GM12878 (cell line): ENCODE data around the gene STBD1. TPM values are rescaled to one million over a fixed set of nuclear protein-coding genes. Genes with fewer than 3 reads are reported as not detected.

ENCODE experiments used
- ATAC-seq: fragments of 200-7000 bp; cut with Tn5 transposase; 3 replicates; pipeline ENCODE4 v1.9.1; 2020; ENCODE audit warnings: mild to moderate bottlenecking, moderate library complexity
- BruUV-seq: library from RNA; stranded (reverse); fragments of 400-500 nt; replicated peaks from 2 replicates; lab custom pipeline; 2021; lab: Mats Ljungman, UMichigan
- CTCF ChIA-PET: fragments of 300-600 bp; sonication (Branson Sonifier 250); formaldehyde crosslinking; extraction: SDS; loops from one replicate; lab custom pipeline; 2021; ENCODE audit warnings: inconsistent platforms; lab: Yijun Ruan, JAX
- POLR2A ChIA-PET: fragments of 350-600 bp; formaldehyde crosslinking; extraction: SDS; loops from one replicate; lab custom pipeline; 2021; ENCODE audit warnings: inconsistent platforms; lab: Charles Lee
- RAD21 ChIA-PET: fragments of 300-600 bp; sonication (Branson Sonifier 250); formaldehyde crosslinking; loops from one replicate; lab custom pipeline; 2023; ENCODE audit warnings: antibody characterized with exemption; ENCODE audit not compliant: unreplicated experiment; lab: Charles Lee
- SMC1A ChIA-PET: fragments of 300-600 bp; sonication (Branson Sonifier 250); formaldehyde crosslinking; loops from one replicate; lab custom pipeline; 2023; ENCODE audit not compliant: unreplicated experiment, uncharacterized antibody; lab: Charles Lee
- DNase-seq: peaks from one replicate; pipeline ENCODE4 v3.0.0-alpha.2; 2011; ENCODE audit warnings: low read depth, low spot score
- FAIRE-seq: peaks from 3 replicates; lab custom pipeline; 2011; peaks lifted over from hg19 to GRCh38; lab: Jason Lieb, UNC
- H2AFZ ChIP-seq: 2 replicates; pipeline ENCODE4 v1.6.0; 2011; ENCODE audit warnings: low read depth, low read length, control low read depth; ENCODE audit not compliant: control insufficient read depth
- H3K27ac ChIP-seq: 2 replicates; pipeline ENCODE4 v1.5.1; 2011; ENCODE audit warnings: control low read depth; ENCODE audit not compliant: control insufficient read depth, insufficient read depth
- H3K27me3 ChIP-seq, 2 experiments: replicated peaks in 1 of 2; 2 replicates each; pipeline versions ENCODE4 v1.6.0 to v1.6.1; 2011; ENCODE audit warnings: low read length in 1 of 2; ENCODE audit not compliant: control insufficient read depth in 2 of 2, insufficient read depth in 2 of 2
- H3K36me3 ChIP-seq, 2 experiments: 2 replicates each; pipeline ENCODE4 v1.5.1; 2011; ENCODE audit warnings: low read length in 1 of 2; ENCODE audit not compliant: control insufficient read depth in 2 of 2, insufficient read depth in 2 of 2
- H3K4me1 ChIP-seq: 2 replicates; pipeline ENCODE4 v1.6.1; 2011; ENCODE audit warnings: mild to moderate bottlenecking, low read length, moderate library complexity, mixed read lengths; ENCODE audit not compliant: control insufficient read depth, insufficient read depth
- H3K4me2 ChIP-seq: 2 replicates; pipeline ENCODE4 v1.6.0; 2011; ENCODE audit warnings: control low read depth; ENCODE audit not compliant: control insufficient read depth, insufficient read depth
- H3K4me3 ChIP-seq: fragments of 200-600 bp; sonication (generic); 2 replicates; pipeline ENCODE4 v1.5.1; 2016
- H3K79me2 ChIP-seq: 2 replicates; pipeline ENCODE4 v1.6.0; 2011; ENCODE audit warnings: low read length; ENCODE audit not compliant: control insufficient read depth, insufficient read depth
- H3K9ac ChIP-seq: 2 replicates; pipeline ENCODE4 v1.8.0; 2011; ENCODE audit warnings: low read length, control low read depth, mixed read lengths; ENCODE audit not compliant: control insufficient read depth, insufficient read depth
- H3K9me3 ChIP-seq: replicated peaks from 3 replicates; pipeline ENCODE4 v1.5.1; 2011; ENCODE audit warnings: mild to moderate bottlenecking, low read length; ENCODE audit not compliant: control insufficient read depth, insufficient read depth
- H4K20me1 ChIP-seq: 2 replicates; pipeline ENCODE4 v1.6.0; 2011; ENCODE audit not compliant: control insufficient read depth, insufficient read depth
- ATF3 ChIP-seq: IDR thresholded peaks from 2 replicates; pipeline ENCODE4 v1.6.1; 2011; ENCODE audit warnings: low read depth, mild to moderate bottlenecking, low read length, moderate library complexity, borderline replicate concordance; ENCODE audit errors: extremely low read depth
- DPF2 ChIP-seq: fragments of 450-650 bp; IDR thresholded peaks from 2 replicates; pipeline ENCODE4 v1.6.1; 2017; ENCODE audit warnings: mild to moderate bottlenecking
- EGR1 ChIP-seq, 2 experiments: IDR thresholded peaks; 1 replicate in 1 of 2; 2 replicates in 1 of 2; pipeline ENCODE4 v1.6.1; 2011 to 2012; ENCODE audit warnings: low read depth in 2 of 2, low read length in 2 of 2, borderline replicate concordance in 1 of 2, mild to moderate bottlenecking in 1 of 2, moderate library complexity in 1 of 2
- ESRRA ChIP-seq: IDR thresholded peaks from 2 replicates; pipeline ENCODE4 v1.6.1; 2012; ENCODE audit warnings: mild to moderate bottlenecking, low read length, improper control_type of control experiment
- EZH2 ChIP-seq: IDR thresholded peaks from 2 replicates; pipeline ENCODE4 v1.6.1; 2012; ENCODE audit warnings: low read depth, mild to moderate bottlenecking, control low read depth, inconsistent platforms, low read length, borderline replicate concordance; ENCODE audit not compliant: control insufficient read depth
- MEF2A ChIP-seq: IDR thresholded peaks from 2 replicates; pipeline ENCODE4 v1.6.1; 2011; ENCODE audit warnings: low read depth, mild to moderate bottlenecking, low read length, moderate library complexity; ENCODE audit not compliant: insufficient read depth
- MTA2 ChIP-seq: fragments of 450-650 bp; IDR thresholded peaks from 2 replicates; pipeline ENCODE4 v1.6.1; 2016; ENCODE audit warnings: low read depth, mild to moderate bottlenecking, moderate library complexity
- MTA3 ChIP-seq: IDR thresholded peaks from 2 replicates; pipeline ENCODE4 v1.6.1; 2012; ENCODE audit warnings: low read length, inconsistent platforms, borderline replicate concordance
- NBN ChIP-seq: fragments of 450-650 bp; IDR thresholded peaks from 2 replicates; pipeline ENCODE4 v1.6.1; 2016
- PKNOX1 ChIP-seq: fragments of 450-650 bp; IDR thresholded peaks from 2 replicates; pipeline ENCODE4 v1.6.1; 2016; ENCODE audit warnings: mild to moderate bottlenecking
- SRF ChIP-seq, 2 experiments: IDR thresholded peaks; 2 replicates each; pipeline ENCODE4 v1.6.1; 2011; ENCODE audit warnings: low read depth in 2 of 2, low read length in 2 of 2, mild to moderate bottlenecking in 1 of 2, moderate library complexity in 1 of 2
- TARDBP ChIP-seq: IDR thresholded peaks from 2 replicates; pipeline ENCODE4 v1.6.1; 2016; ENCODE audit warnings: borderline replicate concordance
- ZBTB11 ChIP-seq: fragments of 450-650 bp; formaldehyde crosslinking; IDR thresholded peaks from 2 replicates; pipeline ENCODE4 v1.5.0; 2022; ENCODE audit warnings: mild to moderate bottlenecking, missing genetic modification characterization
- ZNF24 ChIP-seq: fragments of 450-650 bp; IDR thresholded peaks from 2 replicates; pipeline ENCODE4 v1.6.1; 2017; ENCODE audit warnings: antibody characterized with exemption, mild to moderate bottlenecking
- WGBS: methylation state at CpG from one replicate; pipeline ENCODE4 v1.1.6; 2016; ENCODE audit warnings: low lambda C conversion rate; ENCODE audit not compliant: insufficient replicate concordance, insufficient coverage; ENCODE audit errors: missing lambda C conversion rate; 5-methylcytosine and 5-hydroxymethylcytosine counted together
- in situ Hi-C: fragments of 300-500 bp; cut with MboI; formaldehyde crosslinking; loops from 9 replicates; pipeline ENCODE4 v1.14.3; 2018; ENCODE audit warnings: mixed read lengths
- intact Hi-C: fragments of 100-400 bp; cut with micrococcal nuclease; formaldehyde crosslinking; loops from one replicate; pipeline ENCODE4 v1.14.2; 2022; ENCODE audit not compliant: unreplicated experiment
- polyA plus RNA-seq, 11 experiments: library from polyadenylated mRNA; depleted of rRNA in 4 of 11; unstranded in 6 of 11; stranded (reverse) in 5 of 11; fragments of >200 nt; fragmentation: Nextera tagmentation in 4 of 11; fragmentation: Illumina TruSeq in 1 of 11; extraction: Ambion mirVana in 4 of 11; extraction: Trizol in 1 of 11; gene quantifications; 1 replicate in 1 of 11; 2 replicates in 10 of 11; pipeline versions ENCODE4 v1.2.1 to v1.2.3, GENCODE V29; 2011 to 2016; ENCODE audit warnings: inconsistent platforms in 2 of 11, missing spikeins in 2 of 11, low read depth in 1 of 11
- total RNA-seq, 4 experiments: library from RNA; depleted of rRNA in 3 of 4; stranded (reverse); fragments of >200 nt in 3 of 4; fragmentation: Illumina TruSeq in 1 of 4; extraction: Trizol in 1 of 4; gene quantifications; 2 replicates each; pipeline versions ENCODE4 v1.2.1 to v1.2.3, GENCODE V29; 2013 to 2021

Gene STBD1
- total and polyA plus RNA-seq, 10 of the 15 experiments (the other 5 are each of a cell fraction or from before 2014, with no cell fraction given): 0.04 to 0.10 (median 0.05) TPM; not detected in 7

- DNase-seq (no peak), ATAC-seq (no peak), FAIRE-seq (no peak)
- Histone ChIP-seq H3K27me3 (no peaks in the 10 kb centered on the region), H3K79me2 (no peaks in the 10 kb centered on the region), H4K20me1 (no peaks in the 10 kb centered on the region), H3K27ac (no peak overlapping the region), H3K9me3 (no peaks in the 10 kb centered on the region; the same call in 1 of the 3 replicates), H3K4me3 (no peak overlapping the region), H3K9ac (no peak overlapping the region), H3K4me2 (no peak overlapping the region), H3K36me3 (no peaks in the 10 kb centered on the region), H3K4me1 (no peaks in the 10 kb centered on the region), H2AFZ (no peak overlapping the region)
- TF ChIP-seq EZH2: no peak
- no peak for TF ChIP-seq ZBTB11 (CRISPR knock-in tag)
- TF ChIP-seq MEF2A: no peak
- TF ChIP-seq ZNF24: no peak
- TF ChIP-seq MTA2: no peak
- TF ChIP-seq SRF (IDR thresholded peaks at IDR 0.05; ENCODE audit: low read depth in 2 of 2, low read length in 2 of 2): no peak
- TF ChIP-seq DPF2: no peak
- TF ChIP-seq ESRRA: no peak
- TF ChIP-seq TARDBP: no peak
- no peak for TF ChIP-seq EGR1 (IDR thresholded peaks at IDR 0.05; ENCODE audit: borderline replicate concordance in 1 of 2, low read depth in 2 of 2, low read length in 2 of 2)
- TF ChIP-seq PKNOX1: no peak
- no peak for TF ChIP-seq NBN
- no peak for TF ChIP-seq MTA3
- no peak for TF ChIP-seq ATF3
- POLR2A ChIA-PET: no interaction called here
- intact Hi-C loops (no loop called here), in situ Hi-C loops (no loop called here)
- RAD21 ChIA-PET: no interaction called here
- SMC1A ChIA-PET: interaction anchor here (0.9 kb wide), 1 partner anchor 9 kb away, joined by 4 read pairs; no protein-coding TSS in a partner anchor
- WGBS: 36% methylated on average over 7 of the region's 7 CpGs
- no TSS peak for BruUV-seq
- CTCF ChIA-PET: no interaction called here
Measured at GRCh38 chr4:76315267-76315918, 8.9 kb downstream of the STBD1 start.
